IMR-90 (cell line): ENCODE results near the gene AHCTF1. TPM values are rescaled to one million over a fixed set of nuclear protein-coding genes. Genes with fewer than 3 reads are reported as not detected.

ENCODE experiments used
- ATAC-seq: fragments of 200-7000 bp; cut with Tn5 transposase; 2 replicates; pipeline ENCODE4 v1.9.1; 2020; ENCODE audit warnings: low read depth, mild to moderate bottlenecking, moderate library complexity
- BruUV-seq: library from RNA; stranded (reverse); fragments of 400-500 nt; replicated peaks from 2 replicates; lab custom pipeline; 2021; lab: Mats Ljungman, UMichigan
- CTCF ChIA-PET: fragments of 300-600 bp; formaldehyde crosslinking; extraction: SDS; loops from one replicate; lab custom pipeline; 2021; ENCODE audit warnings: antibody characterized with exemption; lab: Yijun Ruan, JAX
- POLR2A ChIA-PET: fragments of 300-600 bp; sonication (Branson Sonifier 250); formaldehyde crosslinking; loops from one replicate; lab custom pipeline; 2022; ENCODE audit warnings: antibody characterized with exemption; ENCODE audit not compliant: unreplicated experiment; lab: Charles Lee
- DNase-seq: peaks from one replicate; pipeline ENCODE4 v3.0.0; 2013
- H2AFZ ChIP-seq: replicated peaks from 2 replicates; pipeline ENCODE3; 2013; ENCODE audit warnings: low read length, mild to moderate bottlenecking; ENCODE audit not compliant: poor library complexity
- H2AK5ac ChIP-seq: 2 replicates; pipeline ENCODE4 v1.6.1; 2013; ENCODE audit warnings: low read depth, low read length, inconsistent platforms
- H2AK9ac ChIP-seq: replicated peaks from 2 replicates; pipeline ENCODE3; 2013; ENCODE audit warnings: mild to moderate bottlenecking, low read depth, low read length, moderate library complexity; ENCODE audit not compliant: poor library complexity
- H2BK120ac ChIP-seq: 2 replicates; pipeline ENCODE4 v1.6.1; 2013; ENCODE audit warnings: low read depth, low read length, inconsistent platforms
- H2BK15ac ChIP-seq: 3 replicates; pipeline ENCODE4 v1.6.1; 2013; ENCODE audit warnings: low read depth, low read length, inconsistent platforms
- H2BK20ac ChIP-seq: 2 replicates; pipeline ENCODE4 v1.6.1; 2013; ENCODE audit warnings: low read depth, mild to moderate bottlenecking, inconsistent platforms, low read length, moderate library complexity
- H2BK5ac ChIP-seq: 2 replicates; pipeline ENCODE4 v1.6.1; 2013; ENCODE audit warnings: mild to moderate bottlenecking, low read depth, low read length, inconsistent platforms; ENCODE audit not compliant: poor library complexity, severe bottlenecking
- H3K14ac ChIP-seq: replicated peaks from 2 replicates; pipeline ENCODE4 v1.6.1; 2013; ENCODE audit warnings: low read depth, low read length, inconsistent platforms
- H3K18ac ChIP-seq: 2 replicates; pipeline ENCODE4 v1.6.1; 2013; ENCODE audit warnings: low read depth, low read length, control low read depth
- H3K23ac ChIP-seq: 2 replicates; pipeline ENCODE4 v1.6.1; 2013; ENCODE audit warnings: low read depth, low read length, inconsistent platforms
- H3K27ac ChIP-seq: 2 replicates; pipeline ENCODE4 v1.5.1; 2013; ENCODE audit warnings: mild to moderate bottlenecking, control low read depth, low read length; ENCODE audit not compliant: insufficient read depth
- H3K27me3 ChIP-seq: 2 replicates; pipeline ENCODE4 v1.6.1; 2013; ENCODE audit warnings: low read length; ENCODE audit not compliant: control insufficient read depth, insufficient read depth
- H3K36me3 ChIP-seq: 2 replicates; pipeline ENCODE4 v1.6.1; 2013; ENCODE audit warnings: low read length, mixed read lengths; ENCODE audit not compliant: control insufficient read depth, insufficient read depth
- H3K4ac ChIP-seq: 2 replicates; pipeline ENCODE4 v1.6.1; 2013; ENCODE audit warnings: low read depth, low read length, inconsistent platforms
- H3K4me1 ChIP-seq: 2 replicates; pipeline ENCODE4 v1.6.1; 2013; ENCODE audit warnings: low read length, mixed read lengths; ENCODE audit not compliant: control insufficient read depth, insufficient read depth
- H3K4me2 ChIP-seq: 2 replicates; pipeline ENCODE4 v1.6.1; 2013; ENCODE audit warnings: low read depth, mild to moderate bottlenecking, control low read depth, low read length, moderate library complexity
- H3K4me3 ChIP-seq: 2 replicates; pipeline ENCODE4 v1.5.1; 2013; ENCODE audit warnings: low read depth, mild to moderate bottlenecking, control low read depth, low read length, moderate library complexity; ENCODE audit not compliant: insufficient read depth
- H3K56ac ChIP-seq: 2 replicates; pipeline ENCODE4 v1.6.1; 2013; ENCODE audit warnings: low read length, inconsistent platforms; ENCODE audit not compliant: insufficient read depth; ENCODE audit errors: extremely low read depth
- H3K79me1 ChIP-seq, 2 experiments: 2 replicates each; pipeline ENCODE4 v1.6.1; 2013; ENCODE audit warnings: low read length in 2 of 2, inconsistent platforms in 1 of 2, low read depth in 1 of 2
- H3K9ac ChIP-seq: 2 replicates; pipeline ENCODE4 v1.6.1; 2013; ENCODE audit warnings: low read depth, low read length, control low read depth
- H3K9me1 ChIP-seq: 2 replicates; pipeline ENCODE4 v1.6.1; 2013; ENCODE audit warnings: low read length, inconsistent platforms; ENCODE audit not compliant: insufficient read depth
- H3K9me3 ChIP-seq: 2 replicates; pipeline ENCODE4 v1.6.1; 2013; ENCODE audit warnings: low read length; ENCODE audit not compliant: control insufficient read depth, insufficient read depth
- H4K20me1 ChIP-seq: 2 replicates; pipeline ENCODE4 v1.6.1; 2013; ENCODE audit warnings: low read length, inconsistent platforms; ENCODE audit not compliant: insufficient read depth
- H4K5ac ChIP-seq: 2 replicates; pipeline ENCODE4 v1.6.1; 2013; ENCODE audit warnings: mild to moderate bottlenecking, low read depth, low read length, control low read depth
- H4K8ac ChIP-seq, 2 experiments: 2 replicates each; pipeline ENCODE4 v1.6.1; 2013; ENCODE audit warnings: low read depth in 2 of 2, low read length in 2 of 2, control low read depth in 1 of 2, inconsistent platforms in 1 of 2
- H4K91ac ChIP-seq: 2 replicates; pipeline ENCODE4 v1.6.1; 2013; ENCODE audit warnings: low read depth, low read length, inconsistent platforms; ENCODE audit not compliant: insufficient read depth
- BHLHE40 ChIP-seq: fragments of 150-350 bp; IDR thresholded peaks from 2 replicates; pipeline ENCODE4 v1.6.1; 2016; ENCODE audit warnings: mild to moderate bottlenecking, low read depth, low read length
- CEBPB ChIP-seq: IDR thresholded peaks from 2 replicates; pipeline ENCODE4 v1.6.1; 2012; ENCODE audit warnings: low read depth, low read length, improper control_type of control experiment
- CHD1 ChIP-seq: IDR thresholded peaks from 2 replicates; pipeline ENCODE4 v1.6.1; 2012; ENCODE audit warnings: low read depth, low read length, improper control_type of control experiment
- CTCF ChIP-seq: conservative IDR thresholded peaks from 2 replicates; pipeline ENCODE4 v1.5.1; 2012; ENCODE audit warnings: mild to moderate bottlenecking, low read depth, low read length, improper control_type of control experiment
- ELK1 ChIP-seq: fragments of 150-350 bp; IDR thresholded peaks from 2 replicates; pipeline ENCODE4 v1.6.1; 2016; ENCODE audit warnings: low read depth, mild to moderate bottlenecking, low read length, moderate library complexity, borderline replicate concordance
- FOS ChIP-seq: fragments of 150-350 bp; IDR thresholded peaks from 2 replicates; pipeline ENCODE4 v1.6.1; 2016; ENCODE audit warnings: low read depth, low read length
- MAFK ChIP-seq: IDR thresholded peaks from 2 replicates; pipeline ENCODE4 v1.6.1; 2012; ENCODE audit warnings: low read depth, low read length, improper control_type of control experiment
- MAZ ChIP-seq: IDR thresholded peaks from 2 replicates; pipeline ENCODE4 v1.6.1; 2012; ENCODE audit warnings: low read depth, mild to moderate bottlenecking, low read length, improper control_type of control experiment, moderate library complexity, borderline replicate concordance
- MXI1 ChIP-seq: IDR thresholded peaks from 2 replicates; pipeline ENCODE4 v1.6.1; 2012; ENCODE audit warnings: low read depth, mild to moderate bottlenecking, low read length, moderate library complexity, borderline replicate concordance
- NFE2L2 ChIP-seq: fragments of 150-350 bp; IDR thresholded peaks from 2 replicates; pipeline ENCODE4 v1.6.1; 2016; ENCODE audit warnings: low read depth, mild to moderate bottlenecking, low read length
- POLR2A ChIP-seq: IDR thresholded peaks from 2 replicates; pipeline ENCODE4 v1.6.1; 2012; ENCODE audit warnings: mild to moderate bottlenecking, low read depth, low read length
- RAD21 ChIP-seq: IDR thresholded peaks from 2 replicates; pipeline ENCODE4 v1.6.1; 2012; ENCODE audit warnings: low read length, improper control_type of control experiment
- RCOR1 ChIP-seq: IDR thresholded peaks from 2 replicates; pipeline ENCODE4 v1.6.1; 2012; ENCODE audit warnings: mild to moderate bottlenecking, low read length, improper control_type of control experiment; ENCODE audit not compliant: insufficient replicate concordance
- RFX5 ChIP-seq: IDR thresholded peaks from 2 replicates; pipeline ENCODE4 v1.8.0; 2012; ENCODE audit warnings: low read depth, mild to moderate bottlenecking, low read length, moderate library complexity
- SMC3 ChIP-seq: fragments of 150-350 bp; IDR thresholded peaks from 2 replicates; pipeline ENCODE4 v1.6.1; 2016; ENCODE audit warnings: low read depth, mild to moderate bottlenecking, antibody characterized with exemption, low read length, moderate library complexity
- WGBS, 2 experiments: methylation state at CpG; one replicate each; pipeline versions ENCODE4 v1.1.5 to v1.1.7; 2013; ENCODE audit warnings: missing lambda C conversion rate in 2 of 2; ENCODE audit not compliant: insufficient read length in 1 of 2; ENCODE audit errors: extremely low coverage in 2 of 2; 5-methylcytosine and 5-hydroxymethylcytosine counted together
- dilution Hi-C: fragments of 300-500 bp; cut with HindIII; formaldehyde crosslinking; loops from one replicate; pipeline ENCODE4 v1.14.3; 2018; ENCODE audit warnings: low sequenced_read_pairs; ENCODE audit not compliant: unreplicated experiment
- in situ Hi-C: fragments of 300-500 bp; cut with MboI; formaldehyde crosslinking; loops from 3 replicates; pipeline ENCODE4 v1.14.3; 2019; ENCODE audit warnings: low sequenced_read_pairs, inconsistent platforms, mixed read lengths
- intact Hi-C: fragments of 100-400 bp; cut with micrococcal nuclease; formaldehyde crosslinking; loops from 2 replicates; pipeline ENCODE4 v1.10.0; 2022
- polyA plus RNA-seq, 3 experiments: library from polyadenylated mRNA; depleted of rRNA; stranded (reverse); fragments of >200 nt; gene quantifications; 2 replicates each; pipeline ENCODE4 v1.2.3, GENCODE V29; 2012; ENCODE audit warnings: low replicate concordance in 1 of 3
- total RNA-seq: library from RNA; depleted of rRNA; stranded (reverse); fragments of >200 nt; gene quantifications from 2 replicates; pipeline ENCODE4 v1.2.3, GENCODE V29; 2012

The AHCTF1 gene
- total and polyA plus RNA-seq, 2 of the 4 experiments (the other 2 are of a cell fraction): 8.9 to 29.0 TPM

- dilution Hi-C loops (no loop called here), intact Hi-C loops (no loop called here), in situ Hi-C loops (no loop called here)
- no peak overlapping the region for H2AK9ac ChIP-seq
- no peak overlapping the region for H2BK120ac ChIP-seq
- H2BK15ac ChIP-seq: no peak overlapping the region
- no peak overlapping the region for H3K9ac ChIP-seq
- H3K4me1 ChIP-seq: no peaks in the 10 kb centered on the region
- no CpG with 5 or more reads among the region's 5 CpGs for WGBS, 2 experiments
- H4K20me1 ChIP-seq: no peaks in the 10 kb centered on the region
- POLR2A ChIA-PET: no interaction called here
- H3K9me3 ChIP-seq: no peaks in the 10 kb centered on the region
- no peak overlapping the region for H4K91ac ChIP-seq
- no peak overlapping the region for H4K5ac ChIP-seq
- H3K4ac ChIP-seq: no peak overlapping the region
- DNase-seq: no peak
- no peak overlapping the region for H3K18ac ChIP-seq
- H3K79me1 ChIP-seq: peaks cover 0 to 10% of the 10 kb centered on the region in 2 experiments; a peak in 1 of 4 replicates
- no peak overlapping the region for H2AFZ ChIP-seq
- H3K36me3 ChIP-seq: peaks cover 37% of the 10 kb centered on the region
- H3K27ac ChIP-seq: no peak overlapping the region
- no peaks in the 10 kb centered on the region for H3K27me3 ChIP-seq
- no peak overlapping the region for H4K8ac ChIP-seq
- H3K4me3 ChIP-seq: no peak overlapping the region
- ATAC-seq: no peak
- H3K4me2 ChIP-seq: no peak overlapping the region
- H3K14ac ChIP-seq: no peak overlapping the region
- H2BK5ac ChIP-seq: no peak overlapping the region
- H2BK20ac ChIP-seq: no peak overlapping the region
- BruUV-seq: no TSS peak
- H3K56ac ChIP-seq: no peak overlapping the region
- H3K9me1 ChIP-seq: no peaks in the 10 kb centered on the region; the same call in 1 of the 2 replicates
- no peak overlapping the region for H3K23ac ChIP-seq
- H2AK5ac ChIP-seq: no peak overlapping the region
- CTCF ChIA-PET: interaction anchor here (0.6 to 1.3 kb wide), 4 partner anchors 8 to 21 kb away, joined by 3 to 4 read pairs (median 3); no protein-coding TSS in a partner anchor
- TF ChIP-seq MAFK: no peak
- no peak for TF ChIP-seq MXI1
- TF ChIP-seq FOS: no peak
- no peak for TF ChIP-seq ELK1
- TF ChIP-seq CEBPB: no peak
- TF ChIP-seq SMC3: no peak
- no peak for TF ChIP-seq CHD1
- TF ChIP-seq RAD21: no peak
- no peak for TF ChIP-seq POLR2A
- no peak for TF ChIP-seq BHLHE40
- no peak for TF ChIP-seq CTCF
- TF ChIP-seq NFE2L2: no peak
- TF ChIP-seq MAZ: no peak
- no peak for TF ChIP-seq RCOR1
- no peak for TF ChIP-seq RFX5
Observed at GRCh38 chr1:246893191-246893939, 38.4 kb downstream of the AHCTF1 start.
